GM13976 (cell line): ENCODE data around the gene UBTD2.

Experiments
- DNase-seq: peaks from one replicate; pipeline ENCODE4 v3.0.0; 2012; ENCODE audit warnings: low spot score
- CTCF ChIP-seq: IDR thresholded peaks from 2 replicates; pipeline ENCODE4 v1.5.1; 2012; ENCODE audit warnings: borderline replicate concordance, mild to moderate bottlenecking; ENCODE audit not compliant: insufficient read depth; ENCODE audit errors: extremely low read depth, missing control alignments, control extremely low read depth
- in situ Hi-C: fragments of 300-500 bp; cut with MboI; formaldehyde crosslinking; loops from one replicate; pipeline ENCODE4 v1.12.0; 2022; ENCODE audit warnings: low sequenced_read_pairs, mixed read lengths, inconsistent platforms; ENCODE audit not compliant: unreplicated experiment

UBTD2 gene

GRCh38 chr5:172252501-172252900 lies 31.1 kb downstream of the UBTD2 start:
- TF ChIP-seq CTCF = no peak
- DNase-seq = no peak
- in situ Hi-C loops = no loop called here

- no peak for TF ChIP-seq CTCF
- DNase-seq = no peak
- in situ Hi-C loops = no loop called here
Observed at GRCh38 chr5:172251419-172251818, 32.1 kb downstream of the UBTD2 start.

DNA sequence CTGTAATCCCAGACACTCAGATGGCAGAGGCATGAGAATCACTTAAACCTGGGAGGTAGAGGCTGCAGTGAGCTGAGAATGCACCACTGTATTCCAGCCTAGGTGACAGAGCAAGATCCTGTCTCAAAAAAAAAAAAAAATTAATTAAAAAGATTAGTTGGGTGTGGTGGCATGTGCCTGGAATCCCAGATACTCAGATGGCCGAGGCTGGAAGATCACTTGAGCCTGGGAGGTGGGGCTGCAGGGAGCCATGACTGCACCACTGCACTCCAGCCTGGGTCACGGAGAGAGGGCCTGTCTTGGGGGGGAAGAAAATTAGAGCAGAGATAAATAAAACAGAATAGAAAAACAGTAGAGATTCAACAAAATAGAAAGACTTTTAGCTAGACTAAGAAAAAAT lies 34.9 kb downstream of the UBTD2 start:
- in situ Hi-C loops = no loop called here
- DNase-seq = no peak
- TF ChIP-seq CTCF = no peak

DNA sequence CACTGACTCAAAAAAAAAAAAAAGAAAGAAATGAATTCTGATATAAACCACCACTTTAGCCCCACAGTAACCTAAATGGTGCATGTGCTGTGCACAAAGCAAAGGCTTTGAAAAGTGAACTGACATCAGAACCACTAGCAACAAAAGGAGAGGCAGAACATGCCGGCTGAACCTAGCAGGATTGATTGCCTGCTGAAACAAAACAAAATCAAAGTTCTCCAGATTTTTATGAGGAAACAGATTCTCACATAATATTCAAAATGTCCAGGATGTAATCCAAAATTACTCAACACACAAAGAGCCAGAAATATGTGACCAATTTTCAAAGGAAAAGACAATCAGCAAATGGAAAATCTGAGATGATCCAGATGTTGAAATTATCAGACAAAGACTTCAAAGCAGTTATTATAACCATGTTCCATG lies 37.9 kb downstream of the UBTD2 start:
- in situ Hi-C loops = no loop called here
- no peak for TF ChIP-seq CTCF
- no peak for DNase-seq

GRCh38 chr5:172245046-172245445 lies 38.5 kb downstream of the UBTD2 start:
- TF ChIP-seq CTCF = no peak
- DNase-seq = no peak
- in situ Hi-C loops = no loop called here

GRCh38 chr5:172243302-172243701 lies 40.3 kb downstream of the UBTD2 start:
- in situ Hi-C loops = no loop called here
- DNase-seq = no peak
- TF ChIP-seq CTCF = no peak

GRCh38 chr5:172238334-172238733 lies 45.2 kb downstream of the UBTD2 start:
- DNase-seq = no peak
- TF ChIP-seq CTCF = no peak
- in situ Hi-C loops = no loop called here
